Natural killer cell (primary cell): Measurements from ENCODE around the gene BICC1. TPM values are rescaled to one million over a fixed set of nuclear protein-coding genes. Genes with fewer than 3 reads are reported as not detected.

Experiments used
- ATAC-seq, 3 donors: fragments of 150-1000 bp in 2 of 3; fragments of 200-7000 bp in 1 of 3; cut with Tn5 transposase; 1 replicate in 1 of 3; 2 replicates in 2 of 3; pipeline ENCODE4 v1.10.0; 2021; ENCODE audit warnings: mild to moderate bottlenecking in 2 of 3, moderate library complexity in 2 of 3
- DNase-seq, 2 donors: peaks; one replicate each; pipeline versions ENCODE4 v3.0.0 to v3.0.0-alpha.2; 2013 to 2021; ENCODE audit warnings: mixed read lengths in 1 of 2
- H3K27ac ChIP-seq: one replicate; pipeline ENCODE4 v1.5.1; 2013; ENCODE audit warnings: mild to moderate bottlenecking, low read length
- H3K27me3 ChIP-seq: one replicate; pipeline ENCODE4 v1.6.1; 2013; ENCODE audit warnings: low read length; ENCODE audit not compliant: control insufficient read depth, insufficient read depth
- H3K36me3 ChIP-seq: one replicate; pipeline ENCODE4 v1.6.1; 2013; ENCODE audit warnings: low read length; ENCODE audit not compliant: control insufficient read depth, insufficient read depth
- H3K4me1 ChIP-seq: one replicate; pipeline ENCODE4 v1.6.1; 2013; ENCODE audit warnings: low read length; ENCODE audit not compliant: control insufficient read depth, insufficient read depth
- H3K4me3 ChIP-seq: one replicate; pipeline ENCODE4 v1.5.1; 2013; ENCODE audit warnings: low read length
- H3K9me3 ChIP-seq: one replicate; pipeline ENCODE4 v1.6.1; 2013; ENCODE audit warnings: low read length; ENCODE audit not compliant: control insufficient read depth, insufficient read depth
- H3K27ac Mint-ChIP-seq, 2 donors: one replicate each; pipeline ENCODE4 v1.8.0; 2022; ENCODE audit warnings: mild to moderate bottlenecking in 2 of 2, mixed read lengths in 2 of 2, moderate library complexity in 1 of 2
- H3K27me3 Mint-ChIP-seq, 2 donors: one replicate each; pipeline ENCODE4 v1.8.0; 2022; ENCODE audit warnings: low read depth in 2 of 2, mixed read lengths in 2 of 2
- H3K36me3 Mint-ChIP-seq: one replicate; pipeline ENCODE4 v1.8.0; 2022; ENCODE audit warnings: mixed read lengths
- H3K4me1 Mint-ChIP-seq, 2 donors: one replicate each; pipeline ENCODE4 v1.8.0; 2022; ENCODE audit warnings: mixed read lengths in 2 of 2
- H3K4me3 Mint-ChIP-seq: one replicate; pipeline ENCODE4 v1.8.0; 2022; ENCODE audit warnings: mild to moderate bottlenecking, moderate library complexity, mixed read lengths
- H3K9me3 Mint-ChIP-seq, 2 donors: one replicate each; pipeline ENCODE4 v1.8.0; 2022; ENCODE audit warnings: mixed read lengths in 2 of 2
- WGBS: methylation state at CpG from one replicate; pipeline ENCODE4 v1.1.7; 2013; ENCODE audit warnings: missing lambda C conversion rate; ENCODE audit not compliant: insufficient coverage; 5-methylcytosine and 5-hydroxymethylcytosine counted together
- intact Hi-C: fragments of 100-400 bp; cut with micrococcal nuclease; formaldehyde crosslinking; loops from one replicate; pipeline ENCODE4 v1.14.2; 2022
- total RNA-seq, 4 donors: library from RNA; stranded (reverse); fragments of 120-200 nt in 1 of 4; gene quantifications; one replicate each; pipeline versions ENCODE4 v1.2.3 to v1.2.4, GENCODE V29; 2013 to 2022
- TF ChIP-seq, protein P1 (sequence below): fragments of 200-600 bp; IDR thresholded peaks from one replicate; pipeline ENCODE4 v1.8.0; 2022; ENCODE audit warnings: antibody characterized with exemption

Gene BICC1
- total RNA-seq, 3 donors from 2014 or later (not counting 1 experiment from before 2014, with no cell fraction given): 0.14 TPM; not detected in 2

DNA sequence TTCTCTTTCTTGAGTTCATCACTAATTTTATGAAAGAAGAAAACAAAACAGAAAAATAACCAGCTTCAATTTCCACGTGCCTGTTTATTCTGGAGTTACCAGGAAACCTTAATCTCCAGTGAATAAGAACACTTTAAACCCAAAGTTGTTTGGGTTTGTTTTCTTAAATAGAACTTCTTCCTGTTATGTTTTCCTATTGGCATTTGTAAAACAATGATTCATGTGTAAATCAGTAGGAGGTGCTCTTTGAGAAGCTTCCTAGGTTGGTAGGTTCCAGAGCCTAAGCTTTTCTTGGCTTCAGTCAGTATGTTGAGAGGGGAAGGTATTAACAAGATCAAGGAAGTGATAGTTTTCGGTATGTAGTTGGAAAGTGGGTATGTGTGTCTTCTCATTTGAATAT lies 119.0 kb downstream of the BICC1 start:
- intact Hi-C loops: no loop called here
- Mint-ChIP-seq H3K36me3 (no peaks in the 10 kb centered on the region), H3K4me3 (no peak overlapping the region)

DNA sequence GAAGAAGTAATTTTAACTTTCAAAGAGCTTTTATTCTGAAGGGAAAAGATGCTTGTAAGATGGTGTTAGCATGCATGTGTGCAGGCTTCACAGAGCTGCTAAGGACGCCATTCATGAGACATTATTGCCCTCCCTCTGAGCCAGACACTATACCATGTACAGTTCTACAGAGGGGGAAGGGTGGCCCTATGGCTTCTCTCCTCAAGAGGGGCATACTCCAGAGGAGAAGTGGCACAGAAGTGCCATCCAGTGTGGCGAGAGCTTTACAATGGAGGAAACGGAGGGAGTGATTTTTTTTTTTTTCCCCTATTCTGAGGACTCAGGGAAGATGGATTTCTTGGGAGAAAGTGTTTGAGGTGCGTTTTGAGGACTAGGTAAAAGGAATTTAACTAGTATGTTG lies 119.5 kb downstream of the BICC1 start:
- no peaks in the 10 kb centered on the region for H3K36me3 ChIP-seq
- WGBS: 81% methylated on average over 4 of the region's 4 CpGs
- no peaks in the 10 kb centered on the region for H3K4me1 ChIP-seq
- no peak overlapping the region for H3K27ac Mint-ChIP-seq
- H3K4me3 ChIP-seq: no peak overlapping the region
- DNase-seq (no peak), ATAC-seq (no peak)
- TF ChIP-seq, protein P1, sequence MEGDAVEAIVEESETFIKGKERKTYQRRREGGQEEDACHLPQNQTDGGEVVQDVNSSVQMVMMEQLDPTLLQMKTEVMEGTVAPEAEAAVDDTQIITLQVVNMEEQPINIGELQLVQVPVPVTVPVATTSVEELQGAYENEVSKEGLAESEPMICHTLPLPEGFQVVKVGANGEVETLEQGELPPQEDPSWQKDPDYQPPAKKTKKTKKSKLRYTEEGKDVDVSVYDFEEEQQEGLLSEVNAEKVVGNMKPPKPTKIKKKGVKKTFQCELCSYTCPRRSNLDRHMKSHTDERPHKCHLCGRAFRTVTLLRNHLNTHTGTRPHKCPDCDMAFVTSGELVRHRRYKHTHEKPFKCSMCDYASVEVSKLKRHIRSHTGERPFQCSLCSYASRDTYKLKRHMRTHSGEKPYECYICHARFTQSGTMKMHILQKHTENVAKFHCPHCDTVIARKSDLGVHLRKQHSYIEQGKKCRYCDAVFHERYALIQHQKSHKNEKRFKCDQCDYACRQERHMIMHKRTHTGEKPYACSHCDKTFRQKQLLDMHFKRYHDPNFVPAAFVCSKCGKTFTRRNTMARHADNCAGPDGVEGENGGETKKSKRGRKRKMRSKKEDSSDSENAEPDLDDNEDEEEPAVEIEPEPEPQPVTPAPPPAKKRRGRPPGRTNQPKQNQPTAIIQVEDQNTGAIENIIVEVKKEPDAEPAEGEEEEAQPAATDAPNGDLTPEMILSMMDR: no peak
- H3K9me3 Mint-ChIP-seq: peaks cover 2 to 6% of the 10 kb centered on the region in 2 donors
- intact Hi-C loops: no loop called here
- no peak overlapping the region for H3K4me3 Mint-ChIP-seq
- no peaks in the 10 kb centered on the region for H3K27me3 ChIP-seq
- H3K36me3 Mint-ChIP-seq: no peaks in the 10 kb centered on the region
- no peaks in the 10 kb centered on the region for H3K4me1 Mint-ChIP-seq
- no peak overlapping the region for H3K27ac ChIP-seq
- no peaks in the 10 kb centered on the region for H3K9me3 ChIP-seq
- no peaks in the 10 kb centered on the region for H3K27me3 Mint-ChIP-seq

More for the DNA sequence above, 119.0 kb downstream of the BICC1 start:
- no peak overlapping the region for H3K4me3 ChIP-seq
- no peaks in the 10 kb centered on the region for H3K36me3 ChIP-seq
- no peaks in the 10 kb centered on the region for H3K9me3 ChIP-seq
- Mint-ChIP-seq H3K9me3 (peaks cover 2 to 6% of the 10 kb centered on the region in 2 donors), H3K27me3 (no peaks in the 10 kb centered on the region), H3K4me1 (no peaks in the 10 kb centered on the region), H3K27ac (no peak overlapping the region)
- no peak overlapping the region for H3K27ac ChIP-seq
- H3K27me3 ChIP-seq: no peaks in the 10 kb centered on the region
- DNase-seq (no peak), ATAC-seq (no peak)
- no CpG with 5 or more reads among the region's 2 CpGs for WGBS
- H3K4me1 ChIP-seq: no peaks in the 10 kb centered on the region
- TF ChIP-seq, protein P1: no peak

DNA sequence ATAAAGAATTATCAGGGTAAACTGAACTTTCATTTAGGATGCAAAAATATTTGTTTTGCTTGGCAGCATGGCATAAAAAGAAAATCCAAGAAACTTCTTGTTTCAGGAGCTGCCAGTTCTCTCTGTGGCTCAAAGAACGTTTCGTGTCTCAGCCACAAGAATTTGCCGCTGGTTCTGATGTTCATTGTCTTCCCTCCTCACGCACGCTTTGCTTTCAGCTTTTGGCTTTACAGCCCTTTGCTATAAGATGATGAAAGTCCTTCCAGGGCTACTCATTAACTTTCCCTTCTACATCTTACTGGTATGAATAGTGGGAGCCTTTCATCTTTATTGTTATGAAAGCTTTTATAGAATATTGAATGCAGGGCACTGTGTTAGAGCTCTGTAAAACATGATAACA lies 124.7 kb downstream of the BICC1 start:
- Histone ChIP-seq H3K36me3 (no peaks in the 10 kb centered on the region), H3K4me3 (no peak overlapping the region), H3K4me1 (no peaks in the 10 kb centered on the region), H3K27me3 (no peaks in the 10 kb centered on the region), H3K27ac (no peak overlapping the region), H3K9me3 (no peaks in the 10 kb centered on the region)
- ATAC-seq: no peak
- no peak overlapping the region for H3K27ac Mint-ChIP-seq
- no peak for DNase-seq
- no peaks in the 10 kb centered on the region for H3K36me3 Mint-ChIP-seq
- no peak overlapping the region for H3K4me3 Mint-ChIP-seq
- no peaks in the 10 kb centered on the region for H3K4me1 Mint-ChIP-seq
- H3K9me3 Mint-ChIP-seq: peaks cover 0 to 2% of the 10 kb centered on the region in 2 donors
- TF ChIP-seq, protein P1: no peak
- intact Hi-C loops: no loop called here
- H3K27me3 Mint-ChIP-seq: no peaks in the 10 kb centered on the region
- 87% methylated on average over 4 of the region's 5 CpGs for WGBS

DNA sequence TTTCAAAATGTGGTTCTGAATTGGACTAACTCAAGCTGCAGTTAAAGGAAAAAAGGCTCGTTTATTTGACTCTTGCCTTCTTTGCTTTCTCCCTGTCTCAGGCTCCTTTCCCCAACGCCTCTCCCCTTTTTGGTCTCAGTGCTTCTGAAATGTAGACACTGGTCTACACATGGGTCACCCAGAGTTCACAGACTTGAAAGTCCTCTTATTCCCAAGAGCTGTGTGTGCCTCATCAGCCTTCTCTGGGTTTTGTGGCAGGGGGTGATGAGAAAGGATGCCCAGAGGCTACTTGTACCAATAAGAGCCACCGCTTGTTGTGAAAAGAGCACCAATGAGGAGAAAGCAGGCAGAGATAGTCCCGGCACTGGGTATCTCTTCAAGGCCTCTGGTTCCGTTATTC lies 125.7 kb downstream of the BICC1 start:
- no peaks in the 10 kb centered on the region for H3K9me3 ChIP-seq
- Mint-ChIP-seq H3K36me3 (no peaks in the 10 kb centered on the region), H3K9me3 (peaks cover 0 to 2% of the 10 kb centered on the region in 2 donors), H3K4me1 (no peaks in the 10 kb centered on the region), H3K4me3 (no peak overlapping the region), H3K27me3 (no peaks in the 10 kb centered on the region), H3K27ac (no peak overlapping the region)
- no peak overlapping the region for H3K27ac ChIP-seq
- intact Hi-C loops: no loop called here
- TF ChIP-seq, protein P1: no peak
- ATAC-seq: no peak
- no peak overlapping the region for H3K4me3 ChIP-seq
- H3K36me3 ChIP-seq: no peaks in the 10 kb centered on the region
- WGBS: 85% methylated on average over 5 of the region's 5 CpGs
- H3K4me1 ChIP-seq: no peaks in the 10 kb centered on the region
- no peaks in the 10 kb centered on the region for H3K27me3 ChIP-seq
- DNase-seq: no peak
